IMR-90 (cell line): ENCODE results near the gene RBKS. TPM values are rescaled to one million over a fixed set of nuclear protein-coding genes. Genes with fewer than 3 reads are reported as not detected.

ENCODE experiments used
- ATAC-seq: fragments of 200-7000 bp; cut with Tn5 transposase; 2 replicates; pipeline ENCODE4 v1.9.1; 2020; ENCODE audit warnings: low read depth, mild to moderate bottlenecking, moderate library complexity
- BruUV-seq: library from RNA; stranded (reverse); fragments of 400-500 nt; replicated peaks from 2 replicates; lab custom pipeline; 2021; lab: Mats Ljungman, UMichigan
- CTCF ChIA-PET: fragments of 300-600 bp; formaldehyde crosslinking; extraction: SDS; loops from one replicate; lab custom pipeline; 2021; ENCODE audit warnings: antibody characterized with exemption; lab: Yijun Ruan, JAX
- POLR2A ChIA-PET: fragments of 300-600 bp; sonication (Branson Sonifier 250); formaldehyde crosslinking; loops from one replicate; lab custom pipeline; 2022; ENCODE audit warnings: antibody characterized with exemption; ENCODE audit not compliant: unreplicated experiment; lab: Charles Lee
- DNase-seq: peaks from one replicate; pipeline ENCODE4 v3.0.0; 2013
- H2AFZ ChIP-seq: replicated peaks from 2 replicates; pipeline ENCODE3; 2013; ENCODE audit warnings: low read length, mild to moderate bottlenecking; ENCODE audit not compliant: poor library complexity
- H2AK5ac ChIP-seq: 2 replicates; pipeline ENCODE4 v1.6.1; 2013; ENCODE audit warnings: low read depth, low read length, inconsistent platforms
- H2AK9ac ChIP-seq: replicated peaks from 2 replicates; pipeline ENCODE3; 2013; ENCODE audit warnings: mild to moderate bottlenecking, low read depth, low read length, moderate library complexity; ENCODE audit not compliant: poor library complexity
- H2BK120ac ChIP-seq: 2 replicates; pipeline ENCODE4 v1.6.1; 2013; ENCODE audit warnings: low read depth, low read length, inconsistent platforms
- H2BK15ac ChIP-seq: 3 replicates; pipeline ENCODE4 v1.6.1; 2013; ENCODE audit warnings: low read depth, low read length, inconsistent platforms
- H2BK20ac ChIP-seq: 2 replicates; pipeline ENCODE4 v1.6.1; 2013; ENCODE audit warnings: low read depth, mild to moderate bottlenecking, inconsistent platforms, low read length, moderate library complexity
- H2BK5ac ChIP-seq: 2 replicates; pipeline ENCODE4 v1.6.1; 2013; ENCODE audit warnings: mild to moderate bottlenecking, low read depth, low read length, inconsistent platforms; ENCODE audit not compliant: poor library complexity, severe bottlenecking
- H3K14ac ChIP-seq: replicated peaks from 2 replicates; pipeline ENCODE4 v1.6.1; 2013; ENCODE audit warnings: low read depth, low read length, inconsistent platforms
- H3K18ac ChIP-seq: 2 replicates; pipeline ENCODE4 v1.6.1; 2013; ENCODE audit warnings: low read depth, low read length, control low read depth
- H3K23ac ChIP-seq: 2 replicates; pipeline ENCODE4 v1.6.1; 2013; ENCODE audit warnings: low read depth, low read length, inconsistent platforms
- H3K27ac ChIP-seq: 2 replicates; pipeline ENCODE4 v1.5.1; 2013; ENCODE audit warnings: mild to moderate bottlenecking, control low read depth, low read length; ENCODE audit not compliant: insufficient read depth
- H3K27me3 ChIP-seq: 2 replicates; pipeline ENCODE4 v1.6.1; 2013; ENCODE audit warnings: low read length; ENCODE audit not compliant: control insufficient read depth, insufficient read depth
- H3K36me3 ChIP-seq: 2 replicates; pipeline ENCODE4 v1.6.1; 2013; ENCODE audit warnings: low read length, mixed read lengths; ENCODE audit not compliant: control insufficient read depth, insufficient read depth
- H3K4ac ChIP-seq: 2 replicates; pipeline ENCODE4 v1.6.1; 2013; ENCODE audit warnings: low read depth, low read length, inconsistent platforms
- H3K4me1 ChIP-seq: 2 replicates; pipeline ENCODE4 v1.6.1; 2013; ENCODE audit warnings: low read length, mixed read lengths; ENCODE audit not compliant: control insufficient read depth, insufficient read depth
- H3K4me2 ChIP-seq: 2 replicates; pipeline ENCODE4 v1.6.1; 2013; ENCODE audit warnings: low read depth, mild to moderate bottlenecking, control low read depth, low read length, moderate library complexity
- H3K4me3 ChIP-seq: 2 replicates; pipeline ENCODE4 v1.5.1; 2013; ENCODE audit warnings: low read depth, mild to moderate bottlenecking, control low read depth, low read length, moderate library complexity; ENCODE audit not compliant: insufficient read depth
- H3K56ac ChIP-seq: 2 replicates; pipeline ENCODE4 v1.6.1; 2013; ENCODE audit warnings: low read length, inconsistent platforms; ENCODE audit not compliant: insufficient read depth; ENCODE audit errors: extremely low read depth
- H3K79me1 ChIP-seq, 2 experiments: 2 replicates each; pipeline ENCODE4 v1.6.1; 2013; ENCODE audit warnings: low read length in 2 of 2, inconsistent platforms in 1 of 2, low read depth in 1 of 2
- H3K9ac ChIP-seq: 2 replicates; pipeline ENCODE4 v1.6.1; 2013; ENCODE audit warnings: low read depth, low read length, control low read depth
- H3K9me1 ChIP-seq: 2 replicates; pipeline ENCODE4 v1.6.1; 2013; ENCODE audit warnings: low read length, inconsistent platforms; ENCODE audit not compliant: insufficient read depth
- H3K9me3 ChIP-seq: 2 replicates; pipeline ENCODE4 v1.6.1; 2013; ENCODE audit warnings: low read length; ENCODE audit not compliant: control insufficient read depth, insufficient read depth
- H4K20me1 ChIP-seq: 2 replicates; pipeline ENCODE4 v1.6.1; 2013; ENCODE audit warnings: low read length, inconsistent platforms; ENCODE audit not compliant: insufficient read depth
- H4K5ac ChIP-seq: 2 replicates; pipeline ENCODE4 v1.6.1; 2013; ENCODE audit warnings: mild to moderate bottlenecking, low read depth, low read length, control low read depth
- H4K8ac ChIP-seq, 2 experiments: 2 replicates each; pipeline ENCODE4 v1.6.1; 2013; ENCODE audit warnings: low read depth in 2 of 2, low read length in 2 of 2, control low read depth in 1 of 2, inconsistent platforms in 1 of 2
- H4K91ac ChIP-seq: 2 replicates; pipeline ENCODE4 v1.6.1; 2013; ENCODE audit warnings: low read depth, low read length, inconsistent platforms; ENCODE audit not compliant: insufficient read depth
- CEBPB ChIP-seq: IDR thresholded peaks from 2 replicates; pipeline ENCODE4 v1.6.1; 2012; ENCODE audit warnings: low read depth, low read length, improper control_type of control experiment
- RAD21 ChIP-seq: IDR thresholded peaks from 2 replicates; pipeline ENCODE4 v1.6.1; 2012; ENCODE audit warnings: low read length, improper control_type of control experiment
- WGBS, 2 experiments: methylation state at CpG; one replicate each; pipeline versions ENCODE4 v1.1.5 to v1.1.7; 2013; ENCODE audit warnings: missing lambda C conversion rate in 2 of 2; ENCODE audit not compliant: insufficient read length in 1 of 2; ENCODE audit errors: extremely low coverage in 2 of 2; 5-methylcytosine and 5-hydroxymethylcytosine counted together
- dilution Hi-C: fragments of 300-500 bp; cut with HindIII; formaldehyde crosslinking; loops from one replicate; pipeline ENCODE4 v1.14.3; 2018; ENCODE audit warnings: low sequenced_read_pairs; ENCODE audit not compliant: unreplicated experiment
- in situ Hi-C: fragments of 300-500 bp; cut with MboI; formaldehyde crosslinking; loops from 3 replicates; pipeline ENCODE4 v1.14.3; 2019; ENCODE audit warnings: low sequenced_read_pairs, inconsistent platforms, mixed read lengths
- intact Hi-C: fragments of 100-400 bp; cut with micrococcal nuclease; formaldehyde crosslinking; loops from 2 replicates; pipeline ENCODE4 v1.10.0; 2022
- polyA plus RNA-seq, 3 experiments: library from polyadenylated mRNA; depleted of rRNA; stranded (reverse); fragments of >200 nt; gene quantifications; 2 replicates each; pipeline ENCODE4 v1.2.3, GENCODE V29; 2012; ENCODE audit warnings: low replicate concordance in 1 of 3
- total RNA-seq: library from RNA; depleted of rRNA; stranded (reverse); fragments of >200 nt; gene quantifications from 2 replicates; pipeline ENCODE4 v1.2.3, GENCODE V29; 2012

Gene RBKS
- total and polyA plus RNA-seq, 2 of the 4 experiments (the other 2 are of a cell fraction): 1.1 to 1.4 TPM

GRCh38 chr2:27795868-27796277 is 94.3 kb downstream of the RBKS start:
- Histone ChIP-seq H2BK5ac (peak overlapping the region; percentile 100), H3K14ac (peak overlapping the region; percentile 97), H3K9ac (peak overlapping the region; percentile 11; the same call in 1 of the 2 replicates), H3K36me3 (no peaks in the 10 kb centered on the region), H4K20me1 (no peaks in the 10 kb centered on the region), H3K4me1 (peaks cover 52% of the 10 kb centered on the region), H3K56ac (peak overlapping the region; percentile 40), H3K4ac (peak overlapping the region; percentile 100), H3K18ac (peak overlapping the region; percentile 67), H3K4me2 (no peak overlapping the region), H3K4me3 (no peak overlapping the region), H4K91ac (peak overlapping the region; percentile 97), H3K9me1 (peaks cover 42% of the 10 kb centered on the region), H3K27ac (peak overlapping the region; percentile 79), H2BK15ac (peak overlapping the region; percentile 99), H3K27me3 (no peaks in the 10 kb centered on the region), H2BK20ac (peak overlapping the region; percentile 100), H2AK5ac (peak overlapping the region; percentile 99), H3K9me3 (no peaks in the 10 kb centered on the region), H3K79me1 (peaks cover 16 to 63% of the 10 kb centered on the region in 2 experiments), H2AK9ac (peak overlapping the region; percentile 60), H4K8ac (peak overlapping the region; percentile 90 to 99), H2BK120ac (peak overlapping the region; percentile 100), H2AFZ (peak overlapping the region; percentile 68), H4K5ac (peak overlapping the region; percentile 43), H3K23ac (peak overlapping the region; percentile 96)
- TF ChIP-seq RAD21 (no peak), CEBPB (no peak)
- no peak for ATAC-seq
- intact Hi-C loops (loop anchor here (5.0 kb wide), 1 partner anchor 91 kb away; no protein-coding TSS in a partner anchor), in situ Hi-C loops (no loop called here), dilution Hi-C loops (no loop called here)
- DNase-seq: no peak
- CTCF ChIA-PET: no interaction called here
- POLR2A ChIA-PET: no interaction called here
- BruUV-seq: no TSS peak
- 100% methylated on average over 1 of the region's 4 CpGs; no CpG with 5 or more reads in 1 of the 2 experiments for WGBS, 2 experiments
